ENCODE data around the gene FAM43A. TPM values are rescaled to one million over a fixed set of nuclear protein-coding genes. Genes with fewer than 3 reads are reported as not detected.

The FAM43A gene
- total and polyA plus RNA-seq, 2 of the 4 experiments (the other 2 are of a cell fraction), result 3.0 to 11.5 TPM

GRCh38 chr3:194661946-194662345 is 23.7 kb upstream of the FAM43A start:
- in situ Hi-C loops (cut with MboI; ENCODE audit: low sequenced_read_pairs) (no loop called here), dilution Hi-C loops (cut with HindIII; ENCODE audit: low sequenced_read_pairs, unreplicated experiment) (no loop called here), intact Hi-C loops (cut with micrococcal nuclease) (no loop called here)
- H3K4me2 ChIP-seq (ENCODE audit: low read depth, low read length), result no peak overlapping the region
- POLR2A ChIA-PET (ENCODE audit: unreplicated experiment), result interaction anchor here (0.5 kb wide), 1 partner anchor 572 kb away, joined by 3 read pairs; no protein-coding TSS in a partner anchor
- no peak overlapping the region; the same call in 1 of the 2 replicates for H3K27ac ChIP-seq (ENCODE audit: insufficient read depth, low read length)
- H4K91ac ChIP-seq (ENCODE audit: insufficient read depth, low read depth, low read length), result no peak overlapping the region
- no peak for TF ChIP-seq USF2 (IDR thresholded peaks at IDR 0.05; ENCODE audit: low read depth, low read length)
- TF ChIP-seq BHLHE40 (IDR thresholded peaks at IDR 0.05; ENCODE audit: low read depth, low read length), result no peak
- TF ChIP-seq RCOR1 (IDR thresholded peaks at IDR 0.05; ENCODE audit: insufficient replicate concordance, low read length), result no peak
- no peak for TF ChIP-seq CHD1 (IDR thresholded peaks at IDR 0.05; ENCODE audit: low read depth, low read length)
- no peak for TF ChIP-seq SMC3 (IDR thresholded peaks at IDR 0.05; ENCODE audit: low read depth, low read length)
- no peak for TF ChIP-seq FOS (IDR thresholded peaks at IDR 0.05; ENCODE audit: low read depth, low read length)
- TF ChIP-seq CEBPB (IDR thresholded peaks at IDR 0.05; ENCODE audit: low read depth, low read length), result no peak
- TF ChIP-seq RFX5 (IDR thresholded peaks at IDR 0.05; ENCODE audit: low read depth, low read length), result no peak
- TF ChIP-seq ELK1 (IDR thresholded peaks at IDR 0.05; ENCODE audit: borderline replicate concordance, low read depth, low read length), result no peak
- TF ChIP-seq CTCF (conservative IDR thresholded peaks at IDR 0.05; ENCODE audit: low read depth, low read length), result no peak
- ATAC-seq (ENCODE audit: low read depth) (no peak), DNase-seq (no peak)
- CTCF ChIA-PET, result interaction anchor here (0.6 kb wide), 1 partner anchor 229 kb away, joined by 3 read pairs; no protein-coding TSS in a partner anchor
- no peak overlapping the region for H3K9ac ChIP-seq (ENCODE audit: low read depth, low read length)
- H4K5ac ChIP-seq (ENCODE audit: low read depth, low read length), result no peak overlapping the region
- no peak overlapping the region for H3K56ac ChIP-seq (ENCODE audit: extremely low read depth, insufficient read depth, low read length)
- peaks cover 27% of the 10 kb centered on the region for H3K36me3 ChIP-seq (ENCODE audit: control insufficient read depth, insufficient read depth, low read length)
- no peak overlapping the region for H3K14ac ChIP-seq (replicated peaks; ENCODE audit: low read depth, low read length)
- H2AK5ac ChIP-seq (ENCODE audit: low read depth, low read length), result no peak overlapping the region
- no peak overlapping the region for H3K4ac ChIP-seq (ENCODE audit: low read depth, low read length)
- WGBS, 2 experiments (ENCODE audit: extremely low coverage in 2 of 2, insufficient read length in 1 of 2), result no CpG with 5 or more reads among the region's 6 CpGs
- H3K9me3 ChIP-seq (ENCODE audit: control insufficient read depth, insufficient read depth, low read length), result no peaks in the 10 kb centered on the region
- no peak overlapping the region for H2AK9ac ChIP-seq (replicated peaks; ENCODE audit: low read depth, low read length, poor library complexity)
- no peak overlapping the region for H2BK120ac ChIP-seq (ENCODE audit: low read depth, low read length)
- H3K23ac ChIP-seq (ENCODE audit: low read depth, low read length), result no peak overlapping the region
- no peaks in the 10 kb centered on the region for H3K9me1 ChIP-seq (ENCODE audit: insufficient read depth, low read length)
- H2BK15ac ChIP-seq (ENCODE audit: low read depth, low read length), result no peak overlapping the region
- no peak overlapping the region for H2BK5ac ChIP-seq (ENCODE audit: low read depth, low read length, poor library complexity, severe bottlenecking)
- H2AFZ ChIP-seq (replicated peaks; ENCODE audit: low read length, poor library complexity), result no peak overlapping the region
- no TSS peak for BruUV-seq (replicated peaks)
- H3K4me1 ChIP-seq (ENCODE audit: control insufficient read depth, insufficient read depth, low read length), result no peaks in the 10 kb centered on the region; the same call in 1 of the 2 replicates
- no peak overlapping the region for H2BK20ac ChIP-seq (ENCODE audit: low read depth, low read length)
- H3K4me3 ChIP-seq (ENCODE audit: insufficient read depth, low read depth, low read length), result no peak overlapping the region
- H3K18ac ChIP-seq (ENCODE audit: low read depth, low read length), result no peak overlapping the region
- peaks cover 7 to 10% of the 10 kb centered on the region in 2 experiments; a peak in 2 of 4 replicates for H3K79me1 ChIP-seq (ENCODE audit: low read depth in 1 of 2, low read length in 2 of 2)
- H4K8ac ChIP-seq (ENCODE audit: low read depth in 2 of 2, low read length in 2 of 2), result no peak overlapping the region
- H4K20me1 ChIP-seq (ENCODE audit: insufficient read depth, low read length), result no peaks in the 10 kb centered on the region
- H3K27me3 ChIP-seq (ENCODE audit: control insufficient read depth, insufficient read depth, low read length), result no peaks in the 10 kb centered on the region

Data from IMR-90 (cell line).